Body of pancreas (tissue), 4 donors: Measurements from ENCODE around the gene DMD. TPM values are rescaled to one million over a fixed set of nuclear protein-coding genes. Genes with fewer than 3 reads are reported as not detected.

ENCODE experiments used
- ATAC-seq: fragments of 150-250 bp; one replicate; pipeline ENCODE4 v1.9.1; 2016
- DNase-seq, 4 donors: peaks; one replicate each; pipeline ENCODE4 v3.0.0-alpha.2; 2019
- H3K27ac ChIP-seq, 4 donors: fragments of 200-600 bp; sonication (generic); 1 replicate in 3 of 4; 2 replicates in 1 of 4; pipeline versions ENCODE4 v1.5.1 to v1.6.1; 2016 to 2019; ENCODE audit warnings: mild to moderate bottlenecking in 1 of 4, mixed read lengths in 1 of 4, moderate library complexity in 1 of 4
- H3K27me3 ChIP-seq, 2 donors: fragments of 200-600 bp; sonication (generic); one replicate each; pipeline ENCODE4 v1.6.0; 2016; ENCODE audit warnings: mild to moderate bottlenecking in 1 of 2
- H3K36me3 ChIP-seq, 2 donors: fragments of 200-600 bp; sonication (generic); replicated peaks in 1 of 2; 2 replicates each; pipeline ENCODE4 v1.5.1; 2016; ENCODE audit warnings: low read depth in 2 of 2; ENCODE audit not compliant: insufficient read depth in 1 of 2
- H3K4me1 ChIP-seq: fragments of 200-600 bp; sonication (generic); one replicate; pipeline ENCODE4 v1.6.0; 2016
- H3K4me3 ChIP-seq, 2 donors: fragments of 200-600 bp; sonication (generic); 1 replicate in 1 of 2; 2 replicates in 1 of 2; pipeline ENCODE4 v1.5.1; 2016 to 2019
- H3K9me3 ChIP-seq, 3 donors: fragments of 200-600 bp; sonication (generic); 1 replicate in 2 of 3; 2 replicates in 1 of 3; pipeline ENCODE4 v1.5.1; 2016
- POLR2A ChIP-seq, 3 donors: fragments of 450-650 bp; IDR thresholded peaks; one replicate each; pipeline ENCODE4 v1.6.1; 2016; ENCODE audit warnings: antibody characterized with exemption in 3 of 3, mild to moderate bottlenecking in 2 of 3
- WGBS, 2 donors: methylation state at CpG; one replicate each; pipeline ENCODE4 v1.1.5; 2017; 5-methylcytosine and 5-hydroxymethylcytosine counted together
- intact Hi-C: fragments of 100-400 bp; cut with DNase I; formaldehyde crosslinking; loops from one replicate; pipeline ENCODE4 v1.15.1; 2023
- total RNA-seq, 2 donors: library from RNA; depleted of rRNA; stranded (reverse); fragments of >200 nt; gene quantifications; one replicate each; pipeline ENCODE4 v1.1.0, GENCODE V29; 2016
- TF ChIP-seq, protein P1 (sequence below), 7 experiments: fragments of 450-650 bp in 4 of 7; fragments of 200-600 bp in 3 of 7; sonication (generic) in 3 of 7; IDR thresholded peaks; one replicate each; pipeline ENCODE4 v1.5.1; 2016 to 2019; ENCODE audit warnings: antibody characterized with exemption in 7 of 7

Gene DMD
- total RNA-seq, 2 donors from 2014 or later, result 28.5 to 38.6 TPM

DNA sequence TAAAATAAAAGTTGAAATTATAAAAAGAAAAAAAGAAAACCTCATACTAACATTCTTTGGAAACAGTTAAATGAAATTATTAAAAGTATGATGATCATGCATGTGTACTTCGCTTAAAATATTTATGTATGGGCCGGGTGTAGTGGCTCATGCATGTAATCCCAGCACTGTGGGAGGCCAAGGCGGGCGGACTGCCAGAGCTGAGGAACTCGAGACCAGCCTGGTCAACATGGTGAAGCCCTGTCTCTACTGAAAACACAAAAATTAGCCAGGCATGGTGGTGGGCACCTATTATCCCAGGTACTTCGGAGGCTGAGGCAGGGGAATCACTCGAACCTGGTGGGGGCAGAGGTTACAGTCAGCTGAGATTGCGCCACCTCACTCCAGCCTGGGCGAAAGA lies 1187.3 kb downstream of the DMD start:
- H3K27me3 ChIP-seq, result no peaks in the 10 kb centered on the region
- ATAC-seq (no peak), DNase-seq (no peak)
- 64 to 90% methylated on average over 5 to 9 of the region's 9 CpGs for WGBS, 2 donors
- H3K36me3 ChIP-seq, result no peaks in the 10 kb centered on the region
- TF ChIP-seq, protein P1, sequence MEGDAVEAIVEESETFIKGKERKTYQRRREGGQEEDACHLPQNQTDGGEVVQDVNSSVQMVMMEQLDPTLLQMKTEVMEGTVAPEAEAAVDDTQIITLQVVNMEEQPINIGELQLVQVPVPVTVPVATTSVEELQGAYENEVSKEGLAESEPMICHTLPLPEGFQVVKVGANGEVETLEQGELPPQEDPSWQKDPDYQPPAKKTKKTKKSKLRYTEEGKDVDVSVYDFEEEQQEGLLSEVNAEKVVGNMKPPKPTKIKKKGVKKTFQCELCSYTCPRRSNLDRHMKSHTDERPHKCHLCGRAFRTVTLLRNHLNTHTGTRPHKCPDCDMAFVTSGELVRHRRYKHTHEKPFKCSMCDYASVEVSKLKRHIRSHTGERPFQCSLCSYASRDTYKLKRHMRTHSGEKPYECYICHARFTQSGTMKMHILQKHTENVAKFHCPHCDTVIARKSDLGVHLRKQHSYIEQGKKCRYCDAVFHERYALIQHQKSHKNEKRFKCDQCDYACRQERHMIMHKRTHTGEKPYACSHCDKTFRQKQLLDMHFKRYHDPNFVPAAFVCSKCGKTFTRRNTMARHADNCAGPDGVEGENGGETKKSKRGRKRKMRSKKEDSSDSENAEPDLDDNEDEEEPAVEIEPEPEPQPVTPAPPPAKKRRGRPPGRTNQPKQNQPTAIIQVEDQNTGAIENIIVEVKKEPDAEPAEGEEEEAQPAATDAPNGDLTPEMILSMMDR (IDR thresholded peaks at IDR 0.05), result no peak
- no peak for TF ChIP-seq POLR2A (IDR thresholded peaks at IDR 0.05)
- H3K9me3 ChIP-seq, result no peaks in the 10 kb centered on the region
- no peaks in the 10 kb centered on the region for H3K4me1 ChIP-seq
- no peak overlapping the region for H3K27ac ChIP-seq
- H3K4me3 ChIP-seq, result no peak overlapping the region
- intact Hi-C loops, result no loop called here

DNA sequence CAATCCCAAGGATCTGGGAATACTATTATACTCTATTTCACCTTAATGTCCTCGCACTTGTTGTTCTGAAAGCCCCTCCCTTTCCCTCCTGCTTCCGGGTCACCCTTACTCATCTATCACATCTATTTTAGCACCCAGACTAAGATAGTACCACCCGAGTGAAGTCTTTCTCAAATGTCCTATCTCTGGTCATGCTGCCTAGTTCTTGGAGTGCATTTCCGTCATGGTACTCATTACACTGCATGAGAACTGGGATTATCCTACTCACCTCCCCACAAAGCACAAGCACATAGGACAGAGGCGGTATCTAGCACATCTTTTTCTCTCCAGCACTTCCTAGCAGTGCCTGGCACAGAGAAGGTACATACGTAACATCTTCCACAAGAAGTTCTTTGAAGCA lies 1195.2 kb downstream of the DMD start:
- ATAC-seq, result no peak
- Histone ChIP-seq H3K4me3 (no peak overlapping the region), H3K27ac (no peak overlapping the region), H3K27me3 (no peaks in the 10 kb centered on the region), H3K36me3 (no peaks in the 10 kb centered on the region), H3K4me1 (no peaks in the 10 kb centered on the region), H3K9me3 (no peaks in the 10 kb centered on the region)
- intact Hi-C loops, result no loop called here
- no peak for TF ChIP-seq POLR2A (IDR thresholded peaks at IDR 0.05)
- TF ChIP-seq, protein P1 (IDR thresholded peaks at IDR 0.05), result no peak
- 78 to 86% methylated on average over 4 to 6 of the region's 6 CpGs for WGBS, 2 donors
- DNase-seq, result no peak

DNA sequence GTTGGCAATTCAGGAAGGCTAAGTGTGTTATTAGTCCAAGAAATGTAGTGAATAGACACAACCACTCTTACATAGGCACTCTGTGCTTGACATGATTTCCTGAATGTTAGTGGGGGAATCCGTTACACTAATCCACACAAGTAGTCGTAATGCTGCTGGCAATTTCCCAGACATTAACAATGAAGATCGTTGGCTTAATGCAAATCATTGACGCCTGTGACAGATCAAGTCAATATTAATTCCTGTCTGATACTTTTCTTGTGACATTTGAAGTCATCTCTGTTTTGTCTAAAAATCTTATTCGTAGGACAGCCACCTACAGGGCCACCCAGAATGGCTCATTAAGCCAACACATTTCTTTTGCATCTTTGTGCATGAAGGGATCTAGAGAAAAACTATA lies 1200.4 kb downstream of the DMD start:
- H3K27me3 ChIP-seq, result no peaks in the 10 kb centered on the region
- no peaks in the 10 kb centered on the region for H3K9me3 ChIP-seq
- intact Hi-C loops, result no loop called here
- no peaks in the 10 kb centered on the region for H3K36me3 ChIP-seq
- ATAC-seq (no peak), DNase-seq (no peak)
- WGBS, 2 donors, result 82 to 90% methylated on average over 5 of the region's 5 CpGs
- no peak overlapping the region for H3K27ac ChIP-seq
- H3K4me3 ChIP-seq, result no peak overlapping the region
- TF ChIP-seq POLR2A (IDR thresholded peaks at IDR 0.05), result no peak
- TF ChIP-seq, protein P1 (IDR thresholded peaks at IDR 0.05), result no peak
- no peaks in the 10 kb centered on the region for H3K4me1 ChIP-seq

DNA sequence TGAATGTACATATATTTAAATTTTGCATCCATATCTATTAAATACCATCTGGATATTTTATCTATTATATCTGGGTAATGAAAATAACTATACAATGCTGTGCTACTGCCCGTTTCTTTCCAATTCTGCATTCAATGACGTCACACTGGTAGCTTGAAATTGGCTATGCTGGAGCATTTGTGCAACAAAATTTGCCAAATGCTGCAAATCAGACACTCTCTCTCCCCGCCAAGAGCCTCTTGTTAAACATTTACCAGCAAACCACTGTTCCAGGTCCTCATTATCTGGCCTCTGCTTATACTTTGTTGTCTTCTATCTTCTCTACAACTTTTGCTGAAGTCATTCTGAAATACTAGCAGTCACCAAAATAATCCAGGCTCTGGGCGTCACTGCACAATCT lies 1201.1 kb downstream of the DMD start:
- ATAC-seq, result no peak
- H3K9me3 ChIP-seq, result no peaks in the 10 kb centered on the region
- no peak overlapping the region for H3K27ac ChIP-seq
- H3K4me1 ChIP-seq, result no peaks in the 10 kb centered on the region
- TF ChIP-seq, protein P1 (IDR thresholded peaks at IDR 0.05), result no peak
- TF ChIP-seq POLR2A (IDR thresholded peaks at IDR 0.05), result no peak
- DNase-seq, result no peak
- no peak overlapping the region for H3K4me3 ChIP-seq
- no peaks in the 10 kb centered on the region for H3K36me3 ChIP-seq
- 32 to 45% methylated on average over 4 of the region's 4 CpGs for WGBS, 2 donors
- H3K27me3 ChIP-seq, result no peaks in the 10 kb centered on the region
- intact Hi-C loops, result no loop called here

DNA sequence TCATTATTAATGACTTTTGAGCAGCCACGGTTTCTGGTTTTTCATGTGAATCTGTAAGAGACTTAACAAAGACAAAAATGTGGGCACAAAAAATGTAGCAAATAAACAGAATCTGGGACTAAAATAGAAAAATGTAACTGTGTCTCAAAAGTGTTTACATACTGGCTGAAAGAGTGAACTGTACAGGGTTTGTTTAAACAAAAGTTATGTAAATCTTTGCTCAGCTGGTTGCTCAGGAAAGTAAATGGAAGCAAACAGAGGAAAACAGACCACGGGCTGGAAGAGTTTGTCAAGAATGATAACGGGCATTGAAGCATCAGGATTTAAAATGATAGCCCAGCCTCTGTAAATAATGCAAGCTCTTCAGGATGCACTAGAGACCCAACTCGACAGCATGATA lies 1217.7 kb downstream of the DMD start:
- intact Hi-C loops, result no loop called here
- Histone ChIP-seq H3K27ac (no peak overlapping the region), H3K27me3 (no peaks in the 10 kb centered on the region), H3K36me3 (no peaks in the 10 kb centered on the region), H3K4me1 (no peaks in the 10 kb centered on the region), H3K9me3 (no peaks in the 10 kb centered on the region), H3K4me3 (no peak overlapping the region)
- DNase-seq (no peak), ATAC-seq (no peak)
- TF ChIP-seq, protein P1 (IDR thresholded peaks at IDR 0.05), result no peak
- no peak for TF ChIP-seq POLR2A (IDR thresholded peaks at IDR 0.05)
- 2 to 7% methylated on average over 4 of the region's 4 CpGs for WGBS, 2 donors
